Measurements from ENCODE around the gene MAML2.

DNA sequence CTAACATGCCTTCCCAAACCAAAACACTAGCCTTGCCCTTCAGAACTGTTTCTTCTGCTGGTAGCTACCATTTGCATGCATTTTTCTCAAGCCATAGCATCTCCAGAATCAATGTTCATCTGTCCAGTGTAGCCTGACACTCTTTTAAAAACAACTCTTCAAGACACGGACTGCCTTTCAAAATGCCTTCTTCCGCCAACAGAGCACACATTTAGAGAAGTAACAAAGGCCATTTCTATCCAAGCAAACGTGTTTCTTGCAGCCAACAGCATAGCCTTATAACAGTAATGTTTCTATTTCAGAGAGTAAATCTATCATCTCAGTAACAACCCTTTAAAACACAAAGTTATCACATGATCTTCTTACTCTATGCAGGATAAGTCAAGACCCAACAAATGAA is 275.8 kb downstream of the MAML2 start:
- TF ChIP-seq CTCF (IDR thresholded peaks at IDR 0.05; ENCODE audit: poor library complexity) (no peak), EZH2 (IDR thresholded peaks at IDR 0.05; ENCODE audit: borderline replicate concordance) (no peak), EZH2phosphoT487 (IDR thresholded peaks at IDR 0.05; ENCODE audit: low read depth, severe bottlenecking, unreplicated experiment) (no peak)

All from hepatocyte (in vitro differentiated cells).